Breast epithelium (tissue), 4 donors: ENCODE measurements around the gene AOC3. TPM values are rescaled to one million over a fixed set of nuclear protein-coding genes. Genes with fewer than 3 reads are reported as not detected.
"Not testable (repeated sequence)": the region's sequence is repeated elsewhere in the genome, so short reads cannot be mapped to it uniquely, and the experiment has no call there.

Experiments used
- DNase-seq, 2 donors: peaks; one replicate each; pipeline ENCODE4 v3.0.0-alpha.2; 2019; ENCODE audit warnings: low spot score in 2 of 2
- H3K27ac ChIP-seq, 2 donors: fragments of 200-600 bp; sonication (generic) in 1 of 2; one replicate each; pipeline ENCODE4 v1.5.1; 2016 to 2019; ENCODE audit warnings: mild to moderate bottlenecking in 1 of 2
- H3K27me3 ChIP-seq, 2 donors: fragments of 200-600 bp; sonication (generic) in 1 of 2; one replicate each; pipeline versions ENCODE4 v1.5.1 to v1.6.0; 2017 to 2019; ENCODE audit warnings: control low read depth in 1 of 2, mild to moderate bottlenecking in 1 of 2
- H3K36me3 ChIP-seq: fragments of 200-600 bp; one replicate; pipeline ENCODE4 v1.5.1; 2019
- H3K4me1 ChIP-seq, 2 donors: fragments of 200-600 bp; sonication (generic); one replicate each; pipeline ENCODE4 v1.5.1; 2016 to 2019; ENCODE audit warnings: control low read depth in 1 of 2
- H3K4me3 ChIP-seq, 3 donors: fragments of 200-600 bp; sonication (generic); 1 replicate in 2 of 3; 2 replicates in 1 of 3; pipeline ENCODE4 v1.5.1; 2016 to 2019; ENCODE audit warnings: mild to moderate bottlenecking in 3 of 3, moderate library complexity in 2 of 3
- H3K9me3 ChIP-seq, 2 donors: fragments of 200-600 bp; sonication (generic) in 1 of 2; one replicate each; pipeline ENCODE4 v1.5.1; 2016 to 2019; ENCODE audit warnings: control low read depth in 1 of 2
- POLR2A ChIP-seq: fragments of 450-650 bp; IDR thresholded peaks from one replicate; pipeline ENCODE4 v1.6.1; 2016; ENCODE audit warnings: antibody characterized with exemption, mild to moderate bottlenecking, moderate library complexity
- POLR2AphosphoS5 ChIP-seq, 3 donors: sonication (generic); formaldehyde crosslinking; IDR thresholded peaks; one replicate each; pipeline ENCODE4 v1.6.1; 2017; ENCODE audit warnings: antibody characterized with exemption in 3 of 3
- intact Hi-C: fragments of 100-400 bp; cut with DNase I; formaldehyde crosslinking; loops from one replicate; pipeline ENCODE4 v1.15.1; 2023; ENCODE audit warnings: low total_unique reads
- total RNA-seq, 3 donors: library from RNA; depleted of rRNA; stranded (reverse); fragments of >200 nt; gene quantifications; one replicate each; pipeline ENCODE4 v1.1.0, GENCODE V29; 2016
- TF ChIP-seq, protein P1 (sequence below), 3 donors: fragments of 450-650 bp; IDR thresholded peaks; one replicate each; pipeline ENCODE4 v1.5.1; 2016 to 2017; ENCODE audit warnings: antibody characterized with exemption in 3 of 3, mild to moderate bottlenecking in 3 of 3, moderate library complexity in 3 of 3

AOC3 gene
- total RNA-seq, 3 donors from 2014 or later: 16.2 to 247 (median 25.6) TPM

DNA sequence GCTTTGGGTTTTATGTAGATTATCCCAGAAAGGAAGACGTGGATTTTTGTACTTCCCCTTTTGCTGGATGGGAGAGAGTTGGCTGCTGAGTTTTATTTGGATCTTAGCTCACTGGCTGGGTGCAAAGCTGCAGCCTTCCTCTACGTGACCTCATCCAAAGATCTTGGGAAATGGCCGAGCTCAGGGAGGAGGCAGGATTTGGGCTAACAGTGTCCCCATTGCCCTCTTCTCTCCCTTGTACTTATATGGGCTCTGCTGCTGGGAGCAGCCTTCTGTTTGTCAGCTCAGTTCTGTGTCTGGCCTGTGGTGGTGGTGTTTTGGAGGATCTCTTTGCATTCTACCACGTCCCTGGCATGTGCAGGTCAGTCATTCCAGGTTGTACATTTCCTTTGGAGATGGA is 2.0 kb downstream of the AOC3 start:
- Histone ChIP-seq H3K4me3 (peak overlapping the region; percentile 24 to 59 (median 40)), H3K27ac (peak overlapping the region; percentile 10 to 69), H3K27me3 (no peaks in the 10 kb centered on the region), H3K4me1 (no peaks in the 10 kb centered on the region), H3K36me3 (no peaks in the 10 kb centered on the region), H3K9me3 (no peaks in the 10 kb centered on the region)
- TF ChIP-seq POLR2AphosphoS5 (IDR thresholded peaks at IDR 0.05) (no peak), POLR2A (no peak)
- TF ChIP-seq, protein P1, sequence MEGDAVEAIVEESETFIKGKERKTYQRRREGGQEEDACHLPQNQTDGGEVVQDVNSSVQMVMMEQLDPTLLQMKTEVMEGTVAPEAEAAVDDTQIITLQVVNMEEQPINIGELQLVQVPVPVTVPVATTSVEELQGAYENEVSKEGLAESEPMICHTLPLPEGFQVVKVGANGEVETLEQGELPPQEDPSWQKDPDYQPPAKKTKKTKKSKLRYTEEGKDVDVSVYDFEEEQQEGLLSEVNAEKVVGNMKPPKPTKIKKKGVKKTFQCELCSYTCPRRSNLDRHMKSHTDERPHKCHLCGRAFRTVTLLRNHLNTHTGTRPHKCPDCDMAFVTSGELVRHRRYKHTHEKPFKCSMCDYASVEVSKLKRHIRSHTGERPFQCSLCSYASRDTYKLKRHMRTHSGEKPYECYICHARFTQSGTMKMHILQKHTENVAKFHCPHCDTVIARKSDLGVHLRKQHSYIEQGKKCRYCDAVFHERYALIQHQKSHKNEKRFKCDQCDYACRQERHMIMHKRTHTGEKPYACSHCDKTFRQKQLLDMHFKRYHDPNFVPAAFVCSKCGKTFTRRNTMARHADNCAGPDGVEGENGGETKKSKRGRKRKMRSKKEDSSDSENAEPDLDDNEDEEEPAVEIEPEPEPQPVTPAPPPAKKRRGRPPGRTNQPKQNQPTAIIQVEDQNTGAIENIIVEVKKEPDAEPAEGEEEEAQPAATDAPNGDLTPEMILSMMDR (IDR thresholded peaks at IDR 0.05): no peak
- intact Hi-C loops: no loop called here
- no peak for DNase-seq

DNA sequence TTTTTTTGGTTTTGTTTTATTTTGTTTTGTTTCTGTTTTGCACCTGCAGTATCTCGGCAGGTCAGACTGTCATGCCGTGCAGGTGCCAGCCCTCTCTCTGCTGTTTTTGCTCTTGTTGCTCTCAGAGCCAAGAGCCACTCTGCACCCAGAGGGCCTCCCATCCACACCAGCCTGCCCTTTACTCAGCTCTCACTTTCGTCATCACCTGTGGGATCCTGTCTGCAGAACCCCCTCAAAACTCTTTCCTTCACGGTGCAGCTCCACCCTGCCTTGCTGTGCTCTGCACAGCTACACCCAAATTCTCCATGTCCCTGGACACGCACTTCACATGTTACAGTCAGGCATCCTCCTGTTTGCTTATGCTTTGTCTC is 2.6 kb downstream of the AOC3 start:
- intact Hi-C loops: no loop called here
- TF ChIP-seq, protein P1 (IDR thresholded peaks at IDR 0.05): no peak
- TF ChIP-seq POLR2A (no peak), POLR2AphosphoS5 (IDR thresholded peaks at IDR 0.05) (no peak)
- Histone ChIP-seq H3K9me3 (no peaks in the 10 kb centered on the region), H3K27me3 (no peaks in the 10 kb centered on the region), H3K4me1 (no peaks in the 10 kb centered on the region), H3K36me3 (no peaks in the 10 kb centered on the region), H3K4me3 (peak overlapping the region; percentile 24 to 59 (median 40)), H3K27ac (no peak overlapping the region)
- no peak for DNase-seq

DNA sequence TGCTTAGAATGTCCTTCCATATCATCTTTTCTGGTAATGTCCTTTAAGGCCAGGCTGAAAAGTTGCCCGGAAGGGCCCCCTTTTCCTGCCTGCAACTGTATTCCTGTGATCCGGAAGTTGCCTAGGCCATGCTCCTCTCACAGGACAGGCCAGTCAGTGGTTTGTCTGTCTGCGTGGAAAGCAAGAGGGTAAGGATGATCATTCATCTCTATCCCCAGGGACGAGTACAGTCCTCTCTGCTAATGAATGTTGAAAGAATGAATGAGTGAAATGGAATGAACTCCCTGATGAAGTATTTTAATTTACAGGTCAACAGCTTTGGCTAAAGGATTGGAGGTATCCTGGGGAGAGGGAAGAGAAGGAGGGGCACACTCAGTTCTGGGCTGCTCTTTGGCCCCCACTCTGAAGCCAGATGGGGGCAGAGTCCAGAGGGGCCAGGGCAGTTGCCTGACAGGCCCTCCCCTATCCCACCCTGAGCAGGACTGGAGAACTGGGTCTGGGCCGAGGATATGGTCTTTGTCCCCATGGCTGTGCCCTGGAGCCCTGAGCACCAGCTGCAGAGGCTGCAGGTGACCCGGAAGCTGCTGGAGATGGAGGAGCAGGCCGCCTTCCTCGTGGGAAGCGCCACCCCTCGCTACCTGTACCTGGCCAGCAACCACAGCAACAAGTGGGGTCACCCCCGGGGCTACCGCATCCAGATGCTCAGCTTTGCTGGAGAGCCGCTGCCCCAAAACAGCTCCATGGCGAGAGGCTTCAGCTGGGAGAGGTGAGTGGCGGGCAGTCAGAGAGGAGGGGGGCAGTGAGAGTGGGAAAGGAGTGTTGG is 3.2 kb downstream of the AOC3 start:
- Histone ChIP-seq H3K9me3 (no peaks in the 10 kb centered on the region), H3K4me3 (peak overlapping the region; percentile 24 to 59 (median 40)), H3K4me1 (no peaks in the 10 kb centered on the region), H3K36me3 (no peaks in the 10 kb centered on the region), H3K27ac (no peak overlapping the region), H3K27me3 (no peaks in the 10 kb centered on the region)
- TF ChIP-seq POLR2A (no peak), POLR2AphosphoS5 (IDR thresholded peaks at IDR 0.05) (no peak)
- TF ChIP-seq, protein P1 (IDR thresholded peaks at IDR 0.05): no peak
- intact Hi-C loops: no loop called here
- DNase-seq: no peak

DNA sequence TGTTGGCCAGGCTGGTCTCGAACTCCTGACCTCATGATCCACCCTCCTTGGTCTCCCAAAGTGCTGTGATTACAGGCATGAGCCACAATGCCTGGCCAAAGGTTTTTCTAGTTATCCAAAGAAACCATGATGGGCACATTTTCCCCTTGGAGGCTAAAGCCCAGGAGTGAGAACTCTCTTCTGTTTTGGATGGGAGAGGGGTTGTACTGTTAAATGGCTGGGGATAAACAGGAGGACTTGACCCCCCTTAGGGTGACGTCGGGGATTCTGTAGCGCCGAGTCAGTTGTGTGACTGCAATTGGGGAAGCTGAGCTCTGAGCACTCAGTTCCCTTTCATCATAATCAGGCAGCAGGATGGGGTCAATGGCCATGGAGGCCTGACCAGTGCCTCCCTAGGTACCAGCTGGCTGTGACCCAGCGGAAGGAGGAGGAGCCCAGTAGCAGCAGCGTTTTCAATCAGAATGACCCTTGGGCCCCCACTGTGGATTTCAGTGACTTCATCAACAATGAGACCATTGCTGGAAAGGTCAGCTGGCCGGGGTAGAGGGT is 4.1 kb downstream of the AOC3 start:
- intact Hi-C loops: no loop called here
- Histone ChIP-seq H3K4me1 (no peaks in the 10 kb centered on the region), H3K27me3 (no peaks in the 10 kb centered on the region), H3K4me3 (peak overlapping the region in 1 of 3 donors; percentile 40), H3K9me3 (no peaks in the 10 kb centered on the region), H3K27ac (no peak overlapping the region), H3K36me3 (no peaks in the 10 kb centered on the region)
- TF ChIP-seq POLR2AphosphoS5 (IDR thresholded peaks at IDR 0.05) (no peak), POLR2A (no peak)
- TF ChIP-seq, protein P1 (IDR thresholded peaks at IDR 0.05): no peak
- no peak for DNase-seq

DNA sequence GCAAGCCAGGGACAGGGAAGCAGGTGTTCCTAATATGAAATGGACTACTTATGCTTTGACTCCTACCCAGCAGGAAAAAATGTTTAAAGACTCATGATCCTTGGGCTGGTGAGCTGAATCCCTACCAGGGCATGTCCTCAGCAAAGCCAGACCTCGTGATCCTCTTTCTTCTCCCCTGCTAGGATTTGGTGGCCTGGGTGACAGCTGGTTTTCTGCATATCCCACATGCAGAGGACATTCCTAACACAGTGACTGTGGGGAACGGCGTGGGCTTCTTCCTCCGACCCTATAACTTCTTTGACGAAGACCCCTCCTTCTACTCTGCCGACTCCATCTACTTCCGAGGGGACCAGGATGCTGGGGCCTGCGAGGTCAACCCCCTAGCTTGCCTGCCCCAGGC is 5.1 kb downstream of the AOC3 start:
- H3K4me3 ChIP-seq, H3K27ac ChIP-seq, H3K4me1 ChIP-seq, DNase-seq, H3K9me3 ChIP-seq, H3K27me3 ChIP-seq, intact Hi-C loops, H3K36me3 ChIP-seq: not testable (repeated sequence)

DNA sequence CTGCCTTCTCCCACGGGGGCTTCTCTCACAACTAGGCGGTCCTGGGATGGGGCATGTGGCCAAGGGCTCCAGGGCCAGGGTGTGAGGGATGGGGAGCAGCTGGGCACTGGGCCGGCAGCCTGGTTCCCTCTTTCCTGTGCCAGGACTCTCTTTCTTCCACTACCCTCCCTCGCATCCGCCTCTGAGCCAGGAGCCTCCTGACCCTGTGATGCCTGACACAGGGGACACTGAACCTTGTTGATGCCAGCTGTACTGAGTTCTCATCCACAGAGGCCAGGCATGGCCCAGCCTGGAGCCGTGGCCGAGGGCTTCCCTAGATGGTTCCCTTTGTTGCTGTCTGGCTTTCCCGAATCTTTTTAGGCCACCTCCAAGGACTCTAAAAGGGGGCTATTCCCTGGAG is 5.5 kb downstream of the AOC3 start:
- DNase-seq, H3K27ac ChIP-seq, H3K36me3 ChIP-seq, H3K27me3 ChIP-seq, H3K4me1 ChIP-seq, H3K4me3 ChIP-seq, intact Hi-C loops, H3K9me3 ChIP-seq: not testable (repeated sequence)
